ENCODE data around the gene PODXL. TPM values are rescaled to one million over a fixed set of nuclear protein-coding genes. Genes with fewer than 3 reads are reported as not detected.

PODXL gene
- total RNA-seq: under 1 TPM; 0.60 TPM

GRCh38 chr7:131556053-131556908 lies at the start of gene PODXL:
PODXL (minus strand) TSS chr7:131556628; CDS start chr7:131556359, 269 bp downstream.
- Mint-ChIP-seq H3K4me3 (peak within 1 kb of the TSS; percentile 78 to 84), H3K4me1 (ENCODE audit: low read depth) (peaks cover 13% of the 10 kb centered on the region), H3K27ac (no peak within 1 kb of the TSS), H3K9me3 (no peaks in the 10 kb centered on the region), H3K27me3 (ENCODE audit: low read depth) (peaks cover 62% of the 10 kb centered on the region), H3K36me3 (ENCODE audit: insufficient read depth in 2 of 2) (no peaks in the 10 kb centered on the region)
- ATAC-seq (replicated peaks in 1 of 2) (peak; percentile 81 to 86), DNase-seq (peak; percentile 64 to 66)

- Mint-ChIP-seq H3K4me3 (no peak overlapping the region), H3K27me3 (ENCODE audit: low read depth) (peaks cover 32% of the 10 kb centered on the region), H3K27ac (no peak overlapping the region), H3K4me1 (ENCODE audit: low read depth) (peaks cover 6% of the 10 kb centered on the region), H3K9me3 (no peaks in the 10 kb centered on the region), H3K36me3 (ENCODE audit: insufficient read depth in 2 of 2) (no peaks in the 10 kb centered on the region)
- DNase-seq: no peak
- ATAC-seq (replicated peaks in 1 of 2): no peak
Observed at GRCh38 chr7:131605280-131605878, 49.0 kb upstream of the PODXL start.

- no peaks in the 10 kb centered on the region for H3K36me3 Mint-ChIP-seq (ENCODE audit: insufficient read depth in 2 of 2)
- no peak for DNase-seq
- no peak for ATAC-seq (replicated peaks in 1 of 2)
- H3K27ac Mint-ChIP-seq: no peak overlapping the region
- H3K4me1 Mint-ChIP-seq (ENCODE audit: low read depth): peaks cover 6% of the 10 kb centered on the region
- H3K9me3 Mint-ChIP-seq: no peaks in the 10 kb centered on the region
- peaks cover 32% of the 10 kb centered on the region for H3K27me3 Mint-ChIP-seq (ENCODE audit: low read depth)
- H3K4me3 Mint-ChIP-seq: no peak overlapping the region
Observed at GRCh38 chr7:131604841-131605279, 48.4 kb upstream of the PODXL start.

GRCh38 chr7:131603932-131604331 lies 47.5 kb upstream of the PODXL start:
- Mint-ChIP-seq H3K36me3 (ENCODE audit: insufficient read depth in 2 of 2) (no peaks in the 10 kb centered on the region), H3K27me3 (ENCODE audit: low read depth) (peaks cover 32% of the 10 kb centered on the region), H3K27ac (no peak overlapping the region), H3K9me3 (no peaks in the 10 kb centered on the region), H3K4me1 (ENCODE audit: low read depth) (peaks cover 6% of the 10 kb centered on the region), H3K4me3 (no peak overlapping the region)
- no peak for ATAC-seq (replicated peaks in 1 of 2)
- DNase-seq: no peak

GRCh38 chr7:131602994-131603372 lies 46.6 kb upstream of the PODXL start:
- no peaks in the 10 kb centered on the region for H3K9me3 Mint-ChIP-seq
- H3K27ac Mint-ChIP-seq: no peak overlapping the region
- H3K4me3 Mint-ChIP-seq: no peak overlapping the region
- H3K27me3 Mint-ChIP-seq (ENCODE audit: low read depth): peaks cover 29% of the 10 kb centered on the region
- DNase-seq (no peak), ATAC-seq (replicated peaks in 1 of 2) (no peak)
- H3K36me3 Mint-ChIP-seq (ENCODE audit: insufficient read depth in 2 of 2): no peaks in the 10 kb centered on the region
- peaks cover 6% of the 10 kb centered on the region for H3K4me1 Mint-ChIP-seq (ENCODE audit: low read depth)

GRCh38 chr7:131602304-131602993 lies 46.0 kb upstream of the PODXL start:
- H3K4me1 Mint-ChIP-seq (ENCODE audit: low read depth): peaks cover 6% of the 10 kb centered on the region
- ATAC-seq (replicated peaks in 1 of 2) (no peak), DNase-seq (no peak)
- peaks cover 24% of the 10 kb centered on the region for H3K27me3 Mint-ChIP-seq (ENCODE audit: low read depth)
- no peaks in the 10 kb centered on the region for H3K36me3 Mint-ChIP-seq (ENCODE audit: insufficient read depth in 2 of 2)
- H3K9me3 Mint-ChIP-seq: no peaks in the 10 kb centered on the region
- H3K27ac Mint-ChIP-seq: no peak overlapping the region
- no peak overlapping the region for H3K4me3 Mint-ChIP-seq

GRCh38 chr7:131600085-131600881 lies 43.9 kb upstream of the PODXL start:
- Mint-ChIP-seq H3K27ac (no peak overlapping the region), H3K9me3 (no peaks in the 10 kb centered on the region), H3K4me1 (ENCODE audit: low read depth) (no peaks in the 10 kb centered on the region), H3K27me3 (ENCODE audit: low read depth) (peaks cover 2% of the 10 kb centered on the region), H3K4me3 (no peak overlapping the region), H3K36me3 (ENCODE audit: insufficient read depth in 2 of 2) (no peaks in the 10 kb centered on the region)
- ATAC-seq (replicated peaks in 1 of 2) (no peak), DNase-seq (no peak)

- Mint-ChIP-seq H3K4me1 (ENCODE audit: low read depth) (no peaks in the 10 kb centered on the region), H3K9me3 (no peaks in the 10 kb centered on the region), H3K36me3 (ENCODE audit: insufficient read depth in 2 of 2) (no peaks in the 10 kb centered on the region), H3K27me3 (ENCODE audit: low read depth) (no peaks in the 10 kb centered on the region), H3K27ac (no peak overlapping the region), H3K4me3 (no peak overlapping the region)
- DNase-seq (no peak), ATAC-seq (replicated peaks in 1 of 2) (no peak)
Observed at GRCh38 chr7:131596785-131597184, 40.4 kb upstream of the PODXL start.

GRCh38 chr7:131595699-131596098 lies 39.3 kb upstream of the PODXL start:
- Mint-ChIP-seq H3K4me1 (ENCODE audit: low read depth) (no peaks in the 10 kb centered on the region), H3K9me3 (no peaks in the 10 kb centered on the region), H3K27ac (no peak overlapping the region), H3K27me3 (ENCODE audit: low read depth) (no peaks in the 10 kb centered on the region), H3K4me3 (no peak overlapping the region), H3K36me3 (ENCODE audit: insufficient read depth in 2 of 2) (no peaks in the 10 kb centered on the region)
- DNase-seq: no peak
- ATAC-seq (replicated peaks in 1 of 2): no peak

- Mint-ChIP-seq H3K36me3 (ENCODE audit: insufficient read depth in 2 of 2) (no peaks in the 10 kb centered on the region), H3K4me1 (ENCODE audit: low read depth) (no peaks in the 10 kb centered on the region), H3K9me3 (no peaks in the 10 kb centered on the region), H3K27ac (no peak overlapping the region), H3K4me3 (no peak overlapping the region), H3K27me3 (ENCODE audit: low read depth) (no peaks in the 10 kb centered on the region)
- DNase-seq (no peak), ATAC-seq (replicated peaks in 1 of 2) (no peak)
Observed at GRCh38 chr7:131591687-131592319, 35.4 kb upstream of the PODXL start.

- Mint-ChIP-seq H3K9me3 (no peaks in the 10 kb centered on the region), H3K4me1 (ENCODE audit: low read depth) (no peaks in the 10 kb centered on the region), H3K27ac (no peak overlapping the region), H3K4me3 (no peak overlapping the region), H3K27me3 (ENCODE audit: low read depth) (no peaks in the 10 kb centered on the region), H3K36me3 (ENCODE audit: insufficient read depth in 2 of 2) (no peaks in the 10 kb centered on the region)
- DNase-seq (no peak), ATAC-seq (replicated peaks in 1 of 2) (no peak)
Observed at GRCh38 chr7:131587315-131587923, 31.0 kb upstream of the PODXL start.

- Mint-ChIP-seq H3K27me3 (ENCODE audit: low read depth) (no peaks in the 10 kb centered on the region), H3K27ac (no peak overlapping the region), H3K4me3 (no peak overlapping the region), H3K9me3 (no peaks in the 10 kb centered on the region), H3K4me1 (ENCODE audit: low read depth) (no peaks in the 10 kb centered on the region), H3K36me3 (ENCODE audit: insufficient read depth in 2 of 2) (no peaks in the 10 kb centered on the region)
- DNase-seq (no peak), ATAC-seq (replicated peaks in 1 of 2) (no peak)
Observed at GRCh38 chr7:131586759-131587158, 30.3 kb upstream of the PODXL start.
